ENCODE measurements around the gene CDH13.
A peak's percentile ranks its signal among the peaks of the same experiment; 100 is the strongest.

Gene CDH13

DNA sequence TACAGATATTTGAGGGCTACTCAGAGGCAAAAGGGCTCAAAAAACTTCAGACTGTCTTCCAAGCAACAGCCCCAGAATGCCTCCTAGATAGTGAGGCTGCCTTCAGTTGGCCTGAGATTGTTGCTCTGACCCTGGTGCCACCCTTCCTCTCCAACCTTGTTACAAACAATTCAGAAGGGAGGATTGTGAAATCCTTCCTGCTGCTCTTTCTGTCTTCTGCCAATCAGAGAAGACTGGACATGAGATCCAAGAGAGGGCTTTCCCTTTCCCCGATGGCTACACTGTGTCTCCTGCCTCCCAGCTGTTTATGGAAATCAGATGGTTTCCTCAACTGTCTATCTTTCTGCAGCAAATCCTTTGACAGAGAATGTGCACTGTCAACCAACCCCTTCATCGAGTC lies 419.9 kb downstream of the CDH13 start:
- Histone ChIP-seq H3K4me1 (ENCODE audit: control insufficient read depth, insufficient read depth, low read depth, low read length) (no peaks in the 10 kb centered on the region), H3K23ac (ENCODE audit: low read length in 2 of 2) (no peak overlapping the region), H2BK120ac (ENCODE audit: low read depth, low read length) (no peak overlapping the region), H3K9ac (ENCODE audit: low read length) (no peak overlapping the region), H3K4me2 (ENCODE audit: low read length, poor library complexity, severe bottlenecking) (no peak overlapping the region), H3K79me1 (replicated peaks; ENCODE audit: low read length, poor library complexity, severe bottlenecking) (peaks cover 2% of the 10 kb centered on the region), H4K91ac (ENCODE audit: low read length) (no peak overlapping the region), H3K27ac (ENCODE audit: low read length, poor library complexity, severe bottlenecking) (no peak overlapping the region), H3K9me3 (ENCODE audit: control insufficient read depth, low read length) (peaks cover 4% of the 10 kb centered on the region), H3K27me3 (ENCODE audit: control insufficient read depth in 1 of 2, insufficient read depth in 1 of 2, low read length in 2 of 2) (no peaks in the 10 kb centered on the region), H2BK12ac (ENCODE audit: low read length in 2 of 2) (no peak overlapping the region), H2BK15ac (ENCODE audit: low read depth, poor library complexity, severe bottlenecking) (no peak overlapping the region), H2AFZ (ENCODE audit: low read depth, low read length) (no peak overlapping the region), H3K18ac (ENCODE audit: low read depth in 1 of 2, low read length in 2 of 2) (peak overlapping the region in 1 of 2 experiments; percentile 5), H2BK5ac (ENCODE audit: low read depth, low read length, poor library complexity, severe bottlenecking) (no peak overlapping the region), H3K4me3 (ENCODE audit: insufficient read depth in 1 of 2, low read depth in 1 of 2, low read length in 2 of 2) (no peak overlapping the region), H3K14ac (ENCODE audit: low read length in 2 of 2) (no peak overlapping the region), H4K8ac (ENCODE audit: low read length) (no peak overlapping the region), H3K36me3 (ENCODE audit: control insufficient read depth in 1 of 2, insufficient read depth in 2 of 2, low read depth in 1 of 2, low read length in 2 of 2) (no peaks in the 10 kb centered on the region), H3K4ac (ENCODE audit: low read depth in 1 of 2, low read length in 2 of 2) (no peak overlapping the region), H2AK5ac (ENCODE audit: low read length, severe bottlenecking) (no peak overlapping the region)
- 7% methylated on average over 2 of the region's 2 CpGs for WGBS
- peak; percentile 19 for DNase-seq

DNA sequence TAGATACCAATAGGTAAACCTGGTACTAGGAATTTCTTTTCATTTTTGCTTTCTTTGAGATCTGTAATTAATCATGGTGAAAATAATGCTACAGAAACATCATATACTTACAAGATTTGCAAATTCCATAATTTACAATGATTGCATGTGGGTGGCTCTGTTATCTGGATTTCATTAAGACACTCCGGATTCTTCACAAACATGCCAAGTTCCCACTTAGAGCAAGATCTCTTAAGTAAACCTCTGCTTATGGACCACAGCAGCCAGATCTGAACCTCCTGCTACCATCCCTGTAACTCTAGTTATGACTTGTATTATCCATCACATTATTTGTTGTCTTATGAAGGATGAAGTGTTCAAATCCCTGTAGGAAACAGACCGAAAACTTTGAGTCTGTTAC lies 424.7 kb downstream of the CDH13 start:
- no peak overlapping the region for H2AK5ac ChIP-seq (ENCODE audit: low read length, severe bottlenecking)
- H4K8ac ChIP-seq (ENCODE audit: low read length): no peak overlapping the region
- DNase-seq: no peak
- no peak overlapping the region for H2BK120ac ChIP-seq (ENCODE audit: low read depth, low read length)
- H3K27ac ChIP-seq (ENCODE audit: low read length, poor library complexity, severe bottlenecking): no peak overlapping the region
- no peak overlapping the region for H3K9ac ChIP-seq (ENCODE audit: low read length)
- H4K91ac ChIP-seq (ENCODE audit: low read length): no peak overlapping the region
- H3K27me3 ChIP-seq (ENCODE audit: control insufficient read depth in 1 of 2, insufficient read depth in 1 of 2, low read length in 2 of 2): no peaks in the 10 kb centered on the region
- H3K9me3 ChIP-seq (ENCODE audit: control insufficient read depth, low read length): peaks cover 4% of the 10 kb centered on the region
- H3K36me3 ChIP-seq (ENCODE audit: control insufficient read depth in 1 of 2, insufficient read depth in 2 of 2, low read depth in 1 of 2, low read length in 2 of 2): no peaks in the 10 kb centered on the region
- H3K4me2 ChIP-seq (ENCODE audit: low read length, poor library complexity, severe bottlenecking): no peak overlapping the region
- H3K18ac ChIP-seq (ENCODE audit: low read depth in 1 of 2, low read length in 2 of 2): no peak overlapping the region
- H3K4me3 ChIP-seq (ENCODE audit: insufficient read depth in 1 of 2, low read depth in 1 of 2, low read length in 2 of 2): no peak overlapping the region
- no peak overlapping the region for H3K4ac ChIP-seq (ENCODE audit: low read depth in 1 of 2, low read length in 2 of 2)
- no peak overlapping the region for H2AFZ ChIP-seq (ENCODE audit: low read depth, low read length)
- H3K79me1 ChIP-seq (replicated peaks; ENCODE audit: low read length, poor library complexity, severe bottlenecking): peaks cover 2% of the 10 kb centered on the region
- H2BK15ac ChIP-seq (ENCODE audit: low read depth, poor library complexity, severe bottlenecking): no peak overlapping the region
- WGBS: 100% methylated on average over 1 of the region's 2 CpGs
- no peaks in the 10 kb centered on the region for H3K4me1 ChIP-seq (ENCODE audit: control insufficient read depth, insufficient read depth, low read depth, low read length)
- H2BK12ac ChIP-seq (ENCODE audit: low read length in 2 of 2): no peak overlapping the region
- H3K23ac ChIP-seq (ENCODE audit: low read length in 2 of 2): no peak overlapping the region
- no peak overlapping the region for H3K14ac ChIP-seq (ENCODE audit: low read length in 2 of 2)
- H2BK5ac ChIP-seq (ENCODE audit: low read depth, low read length, poor library complexity, severe bottlenecking): no peak overlapping the region

DNA sequence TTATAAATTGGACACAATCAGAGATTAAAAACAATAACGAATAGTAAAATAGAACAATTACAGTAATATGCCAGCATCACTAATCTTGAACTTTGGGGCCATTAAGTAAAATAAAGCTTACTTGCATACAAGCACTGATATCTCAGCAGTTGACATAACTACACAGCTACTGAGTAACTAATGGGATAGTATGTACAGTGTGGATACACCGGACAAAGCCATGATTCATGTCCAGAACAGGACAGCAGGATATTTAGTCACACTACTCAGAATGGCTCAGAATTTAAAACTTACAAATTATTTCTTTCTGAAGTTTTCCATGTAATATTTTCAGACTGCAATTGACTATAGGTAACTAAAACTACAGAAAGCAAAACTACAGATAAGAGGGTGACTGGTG lies 427.5 kb downstream of the CDH13 start:
- Histone ChIP-seq H2BK5ac (ENCODE audit: low read depth, low read length, poor library complexity, severe bottlenecking) (no peak overlapping the region), H3K18ac (ENCODE audit: low read depth in 1 of 2, low read length in 2 of 2) (no peak overlapping the region), H3K4me3 (ENCODE audit: insufficient read depth in 1 of 2, low read depth in 1 of 2, low read length in 2 of 2) (no peak overlapping the region), H4K91ac (ENCODE audit: low read length) (no peak overlapping the region), H3K27me3 (ENCODE audit: control insufficient read depth in 1 of 2, insufficient read depth in 1 of 2, low read length in 2 of 2) (no peaks in the 10 kb centered on the region), H2BK15ac (ENCODE audit: low read depth, poor library complexity, severe bottlenecking) (no peak overlapping the region), H3K9me3 (ENCODE audit: control insufficient read depth, low read length) (peaks cover 4% of the 10 kb centered on the region), H3K4me2 (ENCODE audit: low read length, poor library complexity, severe bottlenecking) (no peak overlapping the region), H2BK12ac (ENCODE audit: low read length in 2 of 2) (no peak overlapping the region), H3K14ac (ENCODE audit: low read length in 2 of 2) (no peak overlapping the region), H3K36me3 (ENCODE audit: control insufficient read depth in 1 of 2, insufficient read depth in 2 of 2, low read depth in 1 of 2, low read length in 2 of 2) (no peaks in the 10 kb centered on the region), H3K9ac (ENCODE audit: low read length) (no peak overlapping the region), H4K8ac (ENCODE audit: low read length) (no peak overlapping the region), H3K79me1 (replicated peaks; ENCODE audit: low read length, poor library complexity, severe bottlenecking) (peaks cover 2% of the 10 kb centered on the region), H3K4me1 (ENCODE audit: control insufficient read depth, insufficient read depth, low read depth, low read length) (no peaks in the 10 kb centered on the region), H3K27ac (ENCODE audit: low read length, poor library complexity, severe bottlenecking) (no peak overlapping the region), H3K23ac (ENCODE audit: low read length in 2 of 2) (no peak overlapping the region), H2AFZ (ENCODE audit: low read depth, low read length) (no peak overlapping the region), H2BK120ac (ENCODE audit: low read depth, low read length) (no peak overlapping the region), H3K4ac (ENCODE audit: low read depth in 1 of 2, low read length in 2 of 2) (no peak overlapping the region), H2AK5ac (ENCODE audit: low read length, severe bottlenecking) (no peak overlapping the region)
- no peak for DNase-seq
- no CpG with 5 or more reads among the region's 2 CpGs for WGBS

DNA sequence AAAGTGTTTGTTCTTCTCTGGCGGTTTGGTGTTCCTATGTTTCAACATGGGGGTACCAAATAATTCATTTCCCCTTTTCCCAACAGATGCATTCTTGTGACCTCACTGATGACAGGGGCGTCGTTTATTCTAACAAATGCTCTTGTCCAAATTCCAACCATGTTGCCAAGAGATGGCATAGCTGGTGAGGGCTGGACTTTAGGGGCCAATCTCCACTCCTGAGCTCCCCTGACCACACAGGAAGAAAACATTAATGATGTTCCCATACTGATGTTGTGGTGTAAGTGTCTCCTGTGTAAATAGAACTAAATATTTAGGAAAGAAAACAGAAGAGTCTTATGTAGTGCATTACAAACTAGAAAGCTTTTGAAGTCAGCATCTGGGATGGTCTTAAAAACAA lies 431.6 kb downstream of the CDH13 start:
- H3K4me1 ChIP-seq (ENCODE audit: control insufficient read depth, insufficient read depth, low read depth, low read length): no peaks in the 10 kb centered on the region
- H2BK15ac ChIP-seq (ENCODE audit: low read depth, poor library complexity, severe bottlenecking): no peak overlapping the region
- H3K4me3 ChIP-seq (ENCODE audit: insufficient read depth in 1 of 2, low read depth in 1 of 2, low read length in 2 of 2): no peak overlapping the region
- no peaks in the 10 kb centered on the region for H3K79me1 ChIP-seq (replicated peaks; ENCODE audit: low read length, poor library complexity, severe bottlenecking)
- no peak overlapping the region for H3K18ac ChIP-seq (ENCODE audit: low read depth in 1 of 2, low read length in 2 of 2)
- H3K27me3 ChIP-seq (ENCODE audit: control insufficient read depth in 1 of 2, insufficient read depth in 1 of 2, low read length in 2 of 2): no peaks in the 10 kb centered on the region
- H3K4ac ChIP-seq (ENCODE audit: low read depth in 1 of 2, low read length in 2 of 2): no peak overlapping the region
- H2BK12ac ChIP-seq (ENCODE audit: low read length in 2 of 2): no peak overlapping the region
- no peak overlapping the region for H4K91ac ChIP-seq (ENCODE audit: low read length)
- no peak overlapping the region for H2BK5ac ChIP-seq (ENCODE audit: low read depth, low read length, poor library complexity, severe bottlenecking)
- H2AFZ ChIP-seq (ENCODE audit: low read depth, low read length): no peak overlapping the region
- H3K9me3 ChIP-seq (ENCODE audit: control insufficient read depth, low read length): no peaks in the 10 kb centered on the region
- no peak overlapping the region for H2AK5ac ChIP-seq (ENCODE audit: low read length, severe bottlenecking)
- WGBS: 85% methylated on average over 2 of the region's 3 CpGs
- DNase-seq: no peak
- H3K14ac ChIP-seq (ENCODE audit: low read length in 2 of 2): no peak overlapping the region
- no peaks in the 10 kb centered on the region for H3K36me3 ChIP-seq (ENCODE audit: control insufficient read depth in 1 of 2, insufficient read depth in 2 of 2, low read depth in 1 of 2, low read length in 2 of 2)
- H3K23ac ChIP-seq (ENCODE audit: low read length in 2 of 2): no peak overlapping the region
- H3K27ac ChIP-seq (ENCODE audit: low read length, poor library complexity, severe bottlenecking): no peak overlapping the region
- no peak overlapping the region for H3K9ac ChIP-seq (ENCODE audit: low read length)
- H2BK120ac ChIP-seq (ENCODE audit: low read depth, low read length): no peak overlapping the region
- H4K8ac ChIP-seq (ENCODE audit: low read length): no peak overlapping the region
- no peak overlapping the region for H3K4me2 ChIP-seq (ENCODE audit: low read length, poor library complexity, severe bottlenecking)
